A549 (cell line): ENCODE results near the gene TMEM250.

Experiments
- BHLHE40 ChIP-seq: IDR thresholded peaks from 2 replicates; pipeline ENCODE4 v1.6.1; 2012; ENCODE audit warnings: low read depth, low read length, inconsistent platforms
- ESRRA ChIP-seq: fragments of 150-350 bp; IDR thresholded peaks from 2 replicates; pipeline ENCODE4 v1.6.1; 2014; ENCODE audit warnings: mild to moderate bottlenecking, low read length, borderline replicate concordance
- MYC ChIP-seq: IDR thresholded peaks from 2 replicates; pipeline ENCODE4 v1.6.1; 2012; ENCODE audit warnings: mild to moderate bottlenecking, inconsistent platforms, low read length, improper control_type of control experiment, borderline replicate concordance
- NFE2L2 ChIP-seq: fragments of 150-350 bp; conservative IDR thresholded peaks from 2 replicates; pipeline ENCODE4 v1.6.1; 2014; ENCODE audit warnings: low read length
- POLR2A ChIP-seq: IDR thresholded peaks from 2 replicates; pipeline ENCODE4 v1.6.1; 2012; ENCODE audit warnings: mild to moderate bottlenecking, low read length
- POLR2AphosphoS2 ChIP-seq: conservative IDR thresholded peaks from 2 replicates; pipeline ENCODE4 v1.6.1; 2012; ENCODE audit warnings: low read length, improper control_type of control experiment, inconsistent platforms
- ZFP36 ChIP-seq: fragments of 450-650 bp; IDR thresholded peaks from 2 replicates; pipeline ENCODE4 v1.6.1; 2014; ENCODE audit warnings: borderline replicate concordance; ENCODE audit not compliant: partially characterized antibody
- ZSCAN20 ChIP-seq: fragments of 250-450 bp; sonication (Bioruptor Pico); IDR thresholded peaks from 2 replicates; pipeline ENCODE4 v1.8.0; 2022; ENCODE audit warnings: mild to moderate bottlenecking, moderate library complexity
- TF ChIP-seq, protein P1 (sequence below): IDR thresholded peaks from 2 replicates; pipeline ENCODE4 v1.6.1; 2012
- TF ChIP-seq, protein P2 (sequence below): fragments of >200 bp; sonication (Bioruptor Twin); formaldehyde crosslinking; IDR thresholded peaks from 3 replicates; pipeline ENCODE4 v1.5.1; 2016
- TF ChIP-seq, protein P3 (sequence below): IDR thresholded peaks from 2 replicates; pipeline ENCODE4 v1.6.1; 2012; ENCODE audit warnings: low read depth, borderline replicate concordance

DNA sequence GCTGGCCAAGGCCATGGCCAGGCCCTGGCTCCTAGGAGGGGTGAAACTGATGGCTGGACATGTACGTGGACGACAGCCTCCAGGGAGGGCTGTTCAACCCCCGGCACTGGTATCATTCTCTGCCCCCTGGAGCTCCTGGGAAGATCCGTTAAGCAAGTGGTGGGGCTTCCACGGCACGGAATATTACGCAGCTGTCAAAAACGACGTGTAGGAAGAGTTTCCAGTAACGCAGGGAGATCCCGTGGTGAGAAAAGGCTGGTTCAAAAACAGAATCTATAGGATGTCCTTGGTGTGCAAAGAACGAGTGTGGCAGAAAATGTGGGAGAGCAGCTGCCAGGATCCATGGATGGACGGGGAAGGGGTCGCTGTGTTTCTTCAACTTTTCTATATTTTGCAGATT lies 36.3 kb upstream of the TMEM250 start:
- TF ChIP-seq BHLHE40 (no peak), MYC (no peak), ESRRA (no peak), NFE2L2 (no peak), ZSCAN20 (CRISPR knock-in tag) (no peak), ZFP36 (no peak), POLR2AphosphoS2 (no peak), POLR2A (no peak)
- TF ChIP-seq, protein P1, sequence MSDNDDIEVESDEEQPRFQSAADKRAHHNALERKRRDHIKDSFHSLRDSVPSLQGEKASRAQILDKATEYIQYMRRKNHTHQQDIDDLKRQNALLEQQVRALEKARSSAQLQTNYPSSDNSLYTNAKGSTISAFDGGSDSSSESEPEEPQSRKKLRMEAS: no peak
- TF ChIP-seq, protein P2, sequence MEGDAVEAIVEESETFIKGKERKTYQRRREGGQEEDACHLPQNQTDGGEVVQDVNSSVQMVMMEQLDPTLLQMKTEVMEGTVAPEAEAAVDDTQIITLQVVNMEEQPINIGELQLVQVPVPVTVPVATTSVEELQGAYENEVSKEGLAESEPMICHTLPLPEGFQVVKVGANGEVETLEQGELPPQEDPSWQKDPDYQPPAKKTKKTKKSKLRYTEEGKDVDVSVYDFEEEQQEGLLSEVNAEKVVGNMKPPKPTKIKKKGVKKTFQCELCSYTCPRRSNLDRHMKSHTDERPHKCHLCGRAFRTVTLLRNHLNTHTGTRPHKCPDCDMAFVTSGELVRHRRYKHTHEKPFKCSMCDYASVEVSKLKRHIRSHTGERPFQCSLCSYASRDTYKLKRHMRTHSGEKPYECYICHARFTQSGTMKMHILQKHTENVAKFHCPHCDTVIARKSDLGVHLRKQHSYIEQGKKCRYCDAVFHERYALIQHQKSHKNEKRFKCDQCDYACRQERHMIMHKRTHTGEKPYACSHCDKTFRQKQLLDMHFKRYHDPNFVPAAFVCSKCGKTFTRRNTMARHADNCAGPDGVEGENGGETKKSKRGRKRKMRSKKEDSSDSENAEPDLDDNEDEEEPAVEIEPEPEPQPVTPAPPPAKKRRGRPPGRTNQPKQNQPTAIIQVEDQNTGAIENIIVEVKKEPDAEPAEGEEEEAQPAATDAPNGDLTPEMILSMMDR: no peak
- TF ChIP-seq, protein P3, sequence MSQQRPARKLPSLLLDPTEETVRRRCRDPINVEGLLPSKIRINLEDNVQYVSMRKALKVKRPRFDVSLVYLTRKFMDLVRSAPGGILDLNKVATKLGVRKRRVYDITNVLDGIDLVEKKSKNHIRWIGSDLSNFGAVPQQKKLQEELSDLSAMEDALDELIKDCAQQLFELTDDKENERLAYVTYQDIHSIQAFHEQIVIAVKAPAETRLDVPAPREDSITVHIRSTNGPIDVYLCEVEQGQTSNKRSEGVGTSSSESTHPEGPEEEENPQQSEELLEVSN: no peak
